HAP-1 (cell line): ENCODE results near the gene CELF5.
A peak's percentile ranks its signal among the peaks of the same experiment; 100 is the strongest.
"Not testable (repeated sequence)": the region's sequence is repeated elsewhere in the genome, so short reads cannot be mapped to it uniquely, and the experiment has no call there.

ENCODE experiments used
- DNase-seq, 2 experiments: peaks; one replicate each; pipeline ENCODE4 v3.0.0-alpha.2; 2016 to 2020; ENCODE audit warnings: low spot score in 2 of 2
- H3K27me3 ChIP-seq: fragments of 250-450 bp; sonication (Bioruptor Pico); 2 replicates; pipeline ENCODE4 v1.5.1; 2020; ENCODE audit warnings: low read depth, mild to moderate bottlenecking, moderate library complexity
- H3K36me3 ChIP-seq: fragments of 250-450 bp; sonication (Bioruptor Pico); replicated peaks from 2 replicates; pipeline ENCODE4 v1.5.1; 2020; ENCODE audit warnings: mild to moderate bottlenecking
- H3K4me1 ChIP-seq: fragments of 250-450 bp; sonication (Bioruptor Pico); 2 replicates; pipeline ENCODE4 v1.5.1; 2020; ENCODE audit warnings: mild to moderate bottlenecking
- H3K4me3 ChIP-seq: fragments of 250-450 bp; sonication (Bioruptor Pico); 2 replicates; pipeline ENCODE4 v1.5.1; 2020; ENCODE audit warnings: mild to moderate bottlenecking, moderate library complexity
- H3K9me3 ChIP-seq: fragments of 250-450 bp; sonication (Bioruptor Pico); 2 replicates; pipeline ENCODE4 v1.5.1; 2020; ENCODE audit warnings: mild to moderate bottlenecking, moderate library complexity
- in situ Hi-C: fragments of 300-500 bp; cut with MboI; formaldehyde crosslinking; loops from 3 replicates; pipeline ENCODE4 v1.14.3; 2020; ENCODE audit warnings: low sequenced_read_pairs, inconsistent platforms, mixed read lengths

The CELF5 gene

DNA sequence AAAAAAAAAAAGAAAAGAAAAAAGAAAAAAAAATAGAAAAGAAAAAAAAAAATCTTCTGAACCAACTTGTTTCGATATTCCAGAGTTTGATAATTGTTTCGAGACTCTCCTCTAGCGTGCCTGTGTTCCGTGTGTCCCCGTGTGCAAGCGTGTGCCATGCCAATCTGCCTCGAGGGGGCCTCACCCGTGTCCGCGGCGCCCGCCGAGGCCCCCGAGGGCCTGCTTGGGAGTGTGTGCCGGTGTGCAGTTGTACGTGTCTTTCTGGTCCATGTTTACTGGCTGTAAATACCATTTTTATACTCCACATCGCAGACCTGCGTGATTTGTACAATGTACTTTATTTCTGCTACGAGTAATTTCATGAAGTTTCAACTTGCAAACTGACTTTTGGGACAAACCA lies 72.0 kb downstream of the CELF5 start:
- Histone ChIP-seq H3K27me3 (0 out of 2 replicates have a peak, but pooled peaks cover 5% of the 10 kb centered on the region), H3K9me3 (no peaks in the 10 kb centered on the region), H3K36me3 (no peaks in the 10 kb centered on the region), H3K4me3 (no peak overlapping the region), H3K4me1 (no peaks in the 10 kb centered on the region)
- in situ Hi-C loops: no loop called here
- DNase-seq: no peak

DNA sequence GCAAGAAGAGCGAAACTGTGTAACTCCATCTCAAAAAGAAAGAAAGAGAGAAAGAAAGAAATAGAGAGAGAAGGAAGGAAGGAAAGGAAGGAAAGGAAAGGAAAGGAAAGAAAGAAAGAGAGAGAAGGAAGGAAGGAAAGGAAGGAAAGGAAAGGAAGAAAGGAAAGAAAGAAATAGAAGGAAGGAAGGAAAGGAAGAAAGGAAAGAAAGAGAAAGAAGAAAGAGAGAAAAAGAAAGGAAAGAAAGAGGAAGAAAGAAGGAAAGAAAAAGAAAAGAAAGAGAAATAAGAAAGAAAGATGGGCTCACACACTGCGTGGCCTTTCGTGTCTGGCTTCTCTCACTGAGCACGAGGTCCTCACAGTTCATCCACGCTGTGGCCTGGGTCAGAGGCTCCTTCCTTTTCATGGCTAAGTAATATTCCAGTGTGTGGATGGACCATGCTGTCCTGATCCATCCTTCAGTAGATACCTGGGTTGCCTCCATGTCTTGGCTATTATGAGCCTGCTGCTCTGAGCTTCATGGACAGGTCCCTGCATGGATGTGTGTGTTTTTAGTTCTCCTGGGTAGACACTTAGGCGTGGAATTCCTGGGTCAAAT lies 74.5 kb downstream of the CELF5 start:
- DNase-seq: no peak
- Histone ChIP-seq H3K27me3 (no peaks in the 10 kb centered on the region), H3K4me1 (no peaks in the 10 kb centered on the region), H3K36me3 (no peaks in the 10 kb centered on the region), H3K9me3 (peaks cover 2% of the 10 kb centered on the region; the same call in 1 of the 2 replicates), H3K4me3 (no peak overlapping the region)
- in situ Hi-C loops: no loop called here

DNA sequence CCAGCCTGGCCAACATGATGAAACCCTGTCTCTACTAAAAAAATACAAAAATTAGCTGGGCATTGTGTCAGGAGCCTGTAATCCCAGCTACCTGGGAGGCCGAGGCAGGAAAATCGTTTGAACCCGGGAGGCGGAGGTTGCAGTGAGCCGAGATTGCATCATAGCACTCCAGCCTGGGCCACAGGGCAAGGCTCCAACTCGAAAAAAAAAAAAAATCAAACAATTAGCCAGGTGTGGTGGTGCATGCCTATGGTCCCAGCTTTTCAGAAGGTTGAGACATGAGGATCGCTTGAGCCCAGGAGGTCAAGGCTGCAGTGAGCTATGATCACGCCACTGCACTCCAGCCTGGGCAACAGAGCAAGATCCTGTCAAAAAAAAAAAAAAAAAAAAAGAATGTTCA lies 76.1 kb downstream of the CELF5 start:
- in situ Hi-C loops, H3K27me3 ChIP-seq, H3K36me3 ChIP-seq, DNase-seq, H3K4me3 ChIP-seq, H3K9me3 ChIP-seq, H3K4me1 ChIP-seq: not testable (repeated sequence)

DNA sequence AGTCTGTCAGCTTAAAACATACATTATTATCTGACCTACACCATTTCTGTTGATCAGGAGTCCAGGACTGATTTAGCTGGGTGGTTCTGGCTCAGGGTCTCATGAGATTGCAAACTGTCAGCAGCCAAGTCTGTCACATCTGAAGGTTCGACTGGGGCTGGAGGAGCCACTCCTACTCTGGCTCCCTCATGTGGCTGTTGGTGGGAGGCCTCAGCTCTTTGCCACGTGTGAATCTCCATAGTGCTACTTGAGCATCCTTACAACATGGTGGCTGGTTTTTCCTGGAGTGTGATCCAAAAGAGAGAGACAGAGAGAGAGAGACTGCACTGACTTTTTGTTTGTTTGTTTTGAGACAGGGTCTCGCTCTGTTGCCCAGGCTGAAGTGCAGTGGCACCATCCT lies 78.3 kb downstream of the CELF5 start:
- H3K4me3 ChIP-seq: no peak overlapping the region
- in situ Hi-C loops: no loop called here
- DNase-seq: no peak
- peaks cover 2% of the 10 kb centered on the region; the same call in 1 of the 2 replicates for H3K9me3 ChIP-seq
- H3K36me3 ChIP-seq: no peaks in the 10 kb centered on the region
- no peaks in the 10 kb centered on the region for H3K4me1 ChIP-seq
- no peaks in the 10 kb centered on the region for H3K27me3 ChIP-seq

DNA sequence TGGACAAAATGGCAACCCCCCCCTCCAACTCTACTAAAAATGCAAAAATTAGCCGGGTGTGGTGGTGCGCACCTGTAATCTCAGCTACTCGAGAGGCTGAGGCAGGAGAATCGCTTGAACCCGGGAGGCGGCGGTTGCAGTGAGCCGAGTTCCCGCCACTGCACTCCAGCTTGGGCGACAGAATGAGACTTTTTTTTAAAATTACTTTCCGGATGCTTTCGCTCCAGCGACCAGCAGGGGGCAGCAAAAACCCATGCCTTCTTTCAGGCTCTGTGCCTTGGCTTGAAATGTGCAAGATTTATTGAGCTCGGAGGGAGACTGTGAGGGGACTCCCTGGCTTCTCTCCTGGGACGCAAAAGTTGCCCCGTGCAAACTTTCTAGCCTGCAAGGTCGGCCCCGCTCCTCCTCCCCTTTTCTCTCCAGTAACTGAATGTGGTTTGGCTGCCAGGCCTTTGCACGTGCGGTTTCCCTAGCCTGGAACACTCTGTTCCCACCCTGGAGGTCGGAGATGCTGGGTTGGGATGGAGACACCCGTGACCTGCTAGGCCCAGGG lies 80.5 kb downstream of the CELF5 start:
- Histone ChIP-seq H3K27me3 (no peaks in the 10 kb centered on the region), H3K9me3 (peaks cover 2% of the 10 kb centered on the region; the same call in 1 of the 2 replicates), H3K4me1 (no peaks in the 10 kb centered on the region), H3K36me3 (no peaks in the 10 kb centered on the region), H3K4me3 (peak overlapping the region; percentile 8; the same call in 1 of the 2 replicates)
- peak; percentile 41 to 86 for DNase-seq
- in situ Hi-C loops: no loop called here

DNA sequence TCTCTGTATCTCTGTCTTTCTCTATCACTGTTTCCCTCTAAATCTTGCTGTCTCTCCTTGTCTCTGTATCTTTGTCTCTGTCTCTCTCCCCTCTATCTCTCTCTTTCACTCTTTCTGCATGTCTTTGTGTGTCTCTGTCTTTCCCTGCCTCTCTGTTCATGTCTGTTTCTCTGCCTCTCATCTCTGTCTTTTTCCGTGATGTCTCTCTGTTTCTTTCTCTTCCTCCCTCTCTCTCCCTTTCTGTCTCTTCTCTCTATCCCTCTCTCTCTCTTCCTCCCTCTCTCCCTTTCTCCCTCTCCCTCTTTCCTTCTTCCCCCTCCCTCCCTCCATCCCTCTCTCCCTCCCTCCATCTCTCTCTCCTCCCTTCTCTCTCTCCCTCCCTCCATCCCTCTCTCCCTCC lies 85.3 kb downstream of the CELF5 start:
- Histone ChIP-seq H3K36me3 (no peaks in the 10 kb centered on the region), H3K4me3 (no peak overlapping the region), H3K9me3 (no peaks in the 10 kb centered on the region), H3K27me3 (peaks cover 22% of the 10 kb centered on the region), H3K4me1 (no peaks in the 10 kb centered on the region)
- in situ Hi-C loops: no loop called here
- DNase-seq: no peak

DNA sequence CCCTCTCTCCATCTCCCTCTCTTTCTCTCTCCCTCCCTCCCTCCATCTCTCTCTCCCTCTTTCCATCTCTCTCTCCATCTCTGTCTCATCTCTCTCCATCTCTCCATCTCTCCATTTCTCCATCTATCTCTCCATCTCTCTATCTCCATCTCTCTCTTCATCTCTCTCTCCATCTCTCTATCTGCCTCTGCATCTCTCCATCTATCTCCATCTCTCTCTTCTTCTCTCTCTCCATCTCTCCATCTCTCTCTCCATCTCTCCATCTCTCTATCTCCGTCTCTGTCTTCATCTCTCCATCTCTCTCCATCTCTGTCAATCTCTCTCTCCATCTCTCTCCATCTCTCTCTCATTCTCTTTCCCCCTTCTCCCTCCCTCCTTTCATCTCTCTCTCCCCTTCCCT lies 85.8 kb downstream of the CELF5 start:
- H3K4me1 ChIP-seq: no peaks in the 10 kb centered on the region
- no peaks in the 10 kb centered on the region for H3K36me3 ChIP-seq
- H3K27me3 ChIP-seq: peaks cover 22% of the 10 kb centered on the region
- no peak overlapping the region for H3K4me3 ChIP-seq
- H3K9me3 ChIP-seq: no peaks in the 10 kb centered on the region
- in situ Hi-C loops: no loop called here
- DNase-seq: no peak

DNA sequence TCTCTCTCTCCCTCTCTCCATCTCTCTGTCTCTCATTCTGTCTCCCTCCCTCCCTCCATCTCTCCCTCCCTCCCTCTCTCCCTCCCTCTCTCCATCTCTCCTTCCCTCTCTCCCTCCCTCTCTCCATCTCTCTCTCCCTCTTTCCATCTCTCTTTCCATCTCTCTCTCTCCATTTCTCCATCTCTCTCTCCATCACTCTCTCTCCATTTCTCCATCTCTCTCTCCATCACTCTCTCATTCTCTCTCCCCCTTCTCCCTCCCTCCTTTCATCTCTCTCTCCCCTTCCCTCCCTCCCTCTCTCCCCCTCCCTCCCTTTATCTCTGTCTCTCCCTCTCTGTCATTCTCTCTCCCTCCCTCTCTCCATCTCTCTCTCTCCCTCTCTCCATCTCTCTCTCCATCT lies 86.2 kb downstream of the CELF5 start:
- Histone ChIP-seq H3K36me3 (no peaks in the 10 kb centered on the region), H3K9me3 (no peaks in the 10 kb centered on the region), H3K4me3 (no peak overlapping the region), H3K27me3 (peaks cover 22% of the 10 kb centered on the region), H3K4me1 (no peaks in the 10 kb centered on the region)
- no peak for DNase-seq
- in situ Hi-C loops: no loop called here

DNA sequence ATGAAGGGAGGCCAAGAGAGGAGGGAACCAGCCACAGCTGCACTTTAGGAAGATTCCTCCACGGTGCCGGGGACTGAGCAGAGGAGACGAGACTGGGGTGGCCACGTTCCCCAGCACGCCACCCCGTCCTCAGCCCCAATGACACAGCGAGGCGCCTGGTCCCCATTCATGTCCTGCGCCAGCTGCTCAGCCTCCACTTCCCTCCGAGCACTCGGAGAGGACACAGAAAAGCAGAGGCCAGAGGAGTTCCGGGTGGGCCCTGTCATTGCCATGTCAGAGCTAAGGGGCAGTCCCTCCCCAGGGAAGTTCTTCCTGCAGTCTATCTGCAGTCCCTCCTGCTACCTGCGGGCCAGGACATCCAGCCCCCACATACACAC lies 88.7 kb downstream of the CELF5 start:
- no peaks in the 10 kb centered on the region for H3K9me3 ChIP-seq
- H3K4me3 ChIP-seq: no peak overlapping the region
- H3K4me1 ChIP-seq: no peaks in the 10 kb centered on the region
- DNase-seq: no peak
- H3K27me3 ChIP-seq: peaks cover 22% of the 10 kb centered on the region
- no peaks in the 10 kb centered on the region for H3K36me3 ChIP-seq
- in situ Hi-C loops: no loop called here

DNA sequence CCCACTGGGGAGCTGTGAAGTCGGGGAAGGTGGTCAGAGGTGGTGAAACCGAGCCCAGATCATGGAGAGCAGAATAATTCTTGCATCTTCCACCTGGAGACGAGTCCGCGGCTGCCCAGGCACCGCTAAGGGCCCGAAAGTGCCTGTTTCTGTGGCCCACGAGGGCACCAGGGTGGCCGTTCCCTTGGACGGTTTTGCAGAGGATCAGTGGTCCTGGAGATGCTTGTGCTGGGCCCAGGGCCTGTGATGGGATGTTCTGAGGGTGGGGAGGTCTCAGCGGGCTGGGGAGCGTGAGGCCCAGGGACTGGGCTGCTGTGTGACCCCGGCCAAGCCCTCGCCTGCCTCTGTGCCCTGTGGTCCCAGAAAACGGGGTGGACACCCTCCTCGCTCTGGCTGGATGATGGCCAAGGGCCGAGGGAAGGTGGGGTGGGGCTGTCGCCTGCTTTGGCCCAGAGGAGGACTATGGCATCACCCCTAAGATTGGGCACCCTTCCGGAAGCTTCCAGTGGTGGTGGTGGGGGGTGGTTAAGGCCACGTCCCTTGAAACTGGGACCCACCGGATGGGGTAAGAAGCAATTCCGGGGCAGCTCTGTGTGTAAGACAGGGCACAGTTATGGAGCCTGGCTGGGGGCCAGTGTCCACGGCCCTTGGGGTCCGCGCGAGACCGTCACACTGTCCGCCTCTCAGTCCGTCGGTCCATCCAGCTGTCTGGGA lies 90.7 kb downstream of the CELF5 start:
- in situ Hi-C loops: no loop called here
- Histone ChIP-seq H3K27me3 (peaks cover 22% of the 10 kb centered on the region), H3K4me3 (no peak overlapping the region)

DNA sequence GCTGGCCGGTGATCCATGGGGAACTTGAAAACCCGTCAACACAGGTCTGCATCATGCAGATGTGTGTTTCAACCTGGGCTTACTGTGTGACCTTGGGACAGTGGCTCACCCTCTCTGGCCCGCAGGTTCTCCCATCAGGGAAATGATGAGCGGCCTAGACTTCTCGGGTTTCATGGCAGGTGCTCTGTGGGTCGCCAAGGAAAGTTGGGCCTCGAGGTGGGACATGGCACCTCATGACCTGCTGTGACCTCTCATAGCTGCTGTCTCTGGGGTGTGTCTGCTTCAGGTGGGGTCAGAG lies 91.2 kb downstream of the CELF5 start:
- no peaks in the 10 kb centered on the region for H3K36me3 ChIP-seq

More for the DNA sequence above, 90.7 kb downstream of the CELF5 start:
- DNase-seq: no peak
- Histone ChIP-seq H3K36me3 (no peaks in the 10 kb centered on the region), H3K4me1 (no peaks in the 10 kb centered on the region), H3K9me3 (no peaks in the 10 kb centered on the region)

DNA sequence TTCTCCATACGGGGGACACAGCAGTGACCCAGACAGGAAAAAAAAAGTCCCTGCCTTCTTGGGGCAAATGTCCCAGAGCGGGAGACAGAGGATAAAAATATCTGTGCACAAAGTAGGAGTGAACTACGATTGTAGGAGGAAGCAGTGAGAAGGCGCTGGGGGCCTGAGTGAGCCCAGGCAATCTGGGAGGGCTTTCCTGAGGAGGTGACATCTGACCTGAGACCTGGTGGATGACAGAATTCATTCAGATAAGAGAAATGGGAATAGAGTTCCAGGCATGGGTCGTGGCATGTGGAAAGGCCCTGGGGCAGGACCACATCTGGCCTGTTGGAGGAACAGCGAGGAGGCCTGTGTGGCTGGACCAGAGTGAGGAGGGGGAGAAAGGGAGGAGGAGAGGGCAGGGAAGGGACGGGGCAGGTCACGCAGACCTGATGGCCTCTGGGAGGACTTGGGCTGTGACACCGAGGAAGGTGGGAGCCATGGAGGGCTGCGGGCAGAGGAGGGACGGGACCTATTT lies 91.7 kb downstream of the CELF5 start:
- H3K4me1 ChIP-seq: no peaks in the 10 kb centered on the region
- in situ Hi-C loops: no loop called here
- no peaks in the 10 kb centered on the region for H3K36me3 ChIP-seq
- H3K9me3 ChIP-seq: no peaks in the 10 kb centered on the region
- H3K27me3 ChIP-seq: peaks cover 22% of the 10 kb centered on the region
- no peak for DNase-seq
- no peak overlapping the region for H3K4me3 ChIP-seq

More for the DNA sequence above, 91.2 kb downstream of the CELF5 start:
- Histone ChIP-seq H3K9me3 (no peaks in the 10 kb centered on the region), H3K4me1 (no peaks in the 10 kb centered on the region), H3K4me3 (no peak overlapping the region), H3K27me3 (peaks cover 22% of the 10 kb centered on the region)
- in situ Hi-C loops: no loop called here
- DNase-seq: no peak

DNA sequence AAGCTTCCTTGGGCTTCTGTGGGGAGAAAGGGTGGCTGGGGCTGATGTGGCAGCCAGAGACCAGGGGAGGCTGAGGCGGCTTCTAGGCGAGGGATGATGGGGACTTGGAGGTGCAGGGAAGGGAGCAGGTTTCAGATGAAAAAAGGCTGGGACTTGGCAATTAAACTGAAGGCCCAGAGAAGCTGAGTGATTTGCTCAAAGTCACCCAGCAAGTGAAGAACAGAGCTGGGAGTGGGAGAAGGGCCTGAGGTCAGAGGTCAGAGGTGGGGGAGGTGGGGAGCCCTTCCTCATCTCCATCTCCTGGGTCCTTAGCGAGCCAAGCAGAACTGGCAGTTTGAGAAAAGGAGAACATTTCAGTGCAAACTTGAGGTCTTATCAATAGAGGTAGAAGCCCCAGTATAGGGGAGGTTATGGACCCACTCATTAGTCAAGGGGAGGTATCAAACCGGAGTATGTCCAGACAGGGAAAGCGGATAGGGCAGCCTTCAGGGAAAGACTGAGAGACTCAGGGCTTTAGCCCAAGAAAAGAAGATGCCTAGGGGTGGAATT lies 92.3 kb downstream of the CELF5 start:
- in situ Hi-C loops: no loop called here
- H3K4me1 ChIP-seq: no peaks in the 10 kb centered on the region
- no peak overlapping the region for H3K4me3 ChIP-seq
- H3K27me3 ChIP-seq: peaks cover 17% of the 10 kb centered on the region
- DNase-seq: no peak
- H3K36me3 ChIP-seq: no peaks in the 10 kb centered on the region
- no peaks in the 10 kb centered on the region for H3K9me3 ChIP-seq

DNA sequence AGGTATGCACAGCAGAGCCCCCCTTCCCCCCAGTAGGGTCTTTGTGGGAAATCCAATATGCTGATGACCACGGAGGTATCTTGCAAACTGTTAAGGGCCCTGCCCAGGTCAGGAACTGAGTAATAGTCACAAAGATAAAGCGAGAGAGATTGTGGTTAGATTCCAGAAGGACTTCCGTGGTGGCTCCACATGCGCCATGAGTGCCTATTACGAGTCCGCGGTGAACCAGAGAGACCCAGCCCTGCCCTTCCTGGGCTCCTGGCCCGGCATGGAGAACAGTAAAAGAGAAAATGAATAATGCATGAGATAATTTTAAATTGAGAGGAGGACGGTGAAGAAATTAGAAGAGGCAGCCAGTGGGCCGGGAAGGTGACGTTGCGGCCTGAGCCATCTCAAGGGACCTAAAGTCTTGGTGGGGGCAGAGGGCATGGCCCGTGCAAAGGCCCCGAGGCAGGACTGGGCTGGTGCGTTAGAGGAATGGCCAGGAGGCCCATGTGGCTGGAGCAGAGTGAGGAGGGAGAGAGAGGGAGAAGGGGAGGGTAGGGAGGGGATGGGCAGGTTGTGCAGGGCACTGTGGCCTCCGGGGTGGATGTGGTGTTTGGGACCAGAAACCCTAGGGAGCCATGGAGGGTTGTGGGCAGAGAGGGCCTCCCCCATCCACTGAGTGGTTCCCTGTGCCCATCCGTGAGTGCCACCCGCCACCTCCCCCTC lies 95.3 kb downstream of the CELF5 start:
- in situ Hi-C loops: loop anchor here (5.0 kb wide), 1 partner anchor 168 kb away; no protein-coding TSS in a partner anchor

More for the DNA sequence above, 95.3 kb downstream of the CELF5 start:
- Histone ChIP-seq H3K4me3 (no peak overlapping the region), H3K36me3 (no peaks in the 10 kb centered on the region), H3K4me1 (no peaks in the 10 kb centered on the region), H3K27me3 (no peaks in the 10 kb centered on the region), H3K9me3 (no peaks in the 10 kb centered on the region)
- no peak for DNase-seq
